Measurements from ENCODE around the gene DUSP15. TPM values are rescaled to one million over a fixed set of nuclear protein-coding genes. Genes with fewer than 3 reads are reported as not detected.

The DUSP15 gene
- total RNA-seq, 4 donors from 2014 or later, result 1.6 to 45.6 (median 8.8) TPM; not detected in 1

DNA sequence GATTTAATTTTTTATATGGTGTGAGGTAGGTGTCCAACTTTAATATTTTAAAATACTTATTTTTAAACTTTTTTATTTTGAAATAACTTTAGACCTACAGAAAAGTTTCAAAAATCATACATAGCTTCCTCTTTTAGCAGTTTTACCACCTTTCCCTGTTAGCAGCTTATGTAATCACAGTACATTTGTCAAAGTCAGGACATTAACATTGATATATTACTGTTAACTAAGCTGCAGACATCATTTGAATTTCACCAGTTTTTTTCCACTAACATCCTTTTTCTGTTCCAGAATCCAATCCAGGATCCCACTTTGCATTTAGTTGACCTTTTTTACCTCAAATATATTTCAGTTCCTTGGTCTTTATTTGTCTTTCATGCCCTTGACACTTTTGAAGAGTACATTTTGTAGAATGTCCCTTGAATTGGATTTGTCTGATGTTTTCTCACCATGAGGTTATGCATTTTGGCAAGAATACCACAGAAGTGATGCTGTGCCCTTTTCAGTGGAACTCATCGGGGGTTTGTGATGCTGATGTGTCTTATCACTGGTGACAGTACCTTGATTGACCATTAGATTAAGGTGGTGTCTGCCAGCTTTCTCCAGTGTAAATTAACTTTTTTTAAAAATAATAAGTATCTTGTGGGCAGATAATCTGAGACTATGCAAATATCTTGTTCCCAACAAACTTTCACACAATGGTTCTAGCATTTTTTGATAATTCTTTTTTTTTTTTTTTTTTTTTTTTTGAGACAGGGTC lies 33.5 kb upstream of the DUSP15 start:
- Histone ChIP-seq H3K4me1 (no peaks in the 10 kb centered on the region), H3K36me3 (no peaks in the 10 kb centered on the region), H3K9me3 (no peaks in the 10 kb centered on the region), H3K4me3 (no peak overlapping the region), H3K27ac (no peak overlapping the region), H3K27me3 (no peaks in the 10 kb centered on the region)
- intact Hi-C loops (cut with DNase I; ENCODE audit: low total_unique reads), result no loop called here
- TF ChIP-seq POLR2A (IDR thresholded peaks at IDR 0.05), result no peak
- TF ChIP-seq, protein P1, sequence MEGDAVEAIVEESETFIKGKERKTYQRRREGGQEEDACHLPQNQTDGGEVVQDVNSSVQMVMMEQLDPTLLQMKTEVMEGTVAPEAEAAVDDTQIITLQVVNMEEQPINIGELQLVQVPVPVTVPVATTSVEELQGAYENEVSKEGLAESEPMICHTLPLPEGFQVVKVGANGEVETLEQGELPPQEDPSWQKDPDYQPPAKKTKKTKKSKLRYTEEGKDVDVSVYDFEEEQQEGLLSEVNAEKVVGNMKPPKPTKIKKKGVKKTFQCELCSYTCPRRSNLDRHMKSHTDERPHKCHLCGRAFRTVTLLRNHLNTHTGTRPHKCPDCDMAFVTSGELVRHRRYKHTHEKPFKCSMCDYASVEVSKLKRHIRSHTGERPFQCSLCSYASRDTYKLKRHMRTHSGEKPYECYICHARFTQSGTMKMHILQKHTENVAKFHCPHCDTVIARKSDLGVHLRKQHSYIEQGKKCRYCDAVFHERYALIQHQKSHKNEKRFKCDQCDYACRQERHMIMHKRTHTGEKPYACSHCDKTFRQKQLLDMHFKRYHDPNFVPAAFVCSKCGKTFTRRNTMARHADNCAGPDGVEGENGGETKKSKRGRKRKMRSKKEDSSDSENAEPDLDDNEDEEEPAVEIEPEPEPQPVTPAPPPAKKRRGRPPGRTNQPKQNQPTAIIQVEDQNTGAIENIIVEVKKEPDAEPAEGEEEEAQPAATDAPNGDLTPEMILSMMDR (IDR thresholded peaks at IDR 0.05), result no peak
- no peak for DNase-seq

DNA sequence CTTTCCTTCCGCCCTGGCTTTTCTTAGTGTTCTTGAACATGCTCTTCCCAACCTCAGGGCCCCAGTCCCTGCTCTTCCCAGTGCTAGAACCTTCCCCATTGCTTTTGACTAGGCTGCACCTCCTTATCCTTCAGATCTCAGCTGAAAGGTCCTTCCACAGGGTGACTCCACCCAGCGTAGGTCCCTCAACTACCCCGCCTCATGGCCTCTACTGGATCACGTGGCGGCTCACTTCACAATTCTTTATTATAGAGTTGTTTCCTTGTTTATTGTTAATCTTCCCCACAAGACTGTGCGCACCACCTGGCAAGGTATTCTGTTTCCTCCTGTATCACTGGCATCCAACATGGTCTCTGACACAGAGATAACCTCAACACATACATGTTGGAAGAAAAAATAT lies 31.3 kb upstream of the DUSP15 start:
- Histone ChIP-seq H3K4me1 (no peaks in the 10 kb centered on the region), H3K4me3 (no peak overlapping the region), H3K36me3 (no peaks in the 10 kb centered on the region), H3K27ac (no peak overlapping the region), H3K9me3 (no peaks in the 10 kb centered on the region), H3K27me3 (no peaks in the 10 kb centered on the region)
- intact Hi-C loops (cut with DNase I; ENCODE audit: low total_unique reads), result no loop called here
- DNase-seq, result no peak
- TF ChIP-seq POLR2A (IDR thresholded peaks at IDR 0.05), result no peak
- TF ChIP-seq, protein P1 (IDR thresholded peaks at IDR 0.05), result no peak

DNA sequence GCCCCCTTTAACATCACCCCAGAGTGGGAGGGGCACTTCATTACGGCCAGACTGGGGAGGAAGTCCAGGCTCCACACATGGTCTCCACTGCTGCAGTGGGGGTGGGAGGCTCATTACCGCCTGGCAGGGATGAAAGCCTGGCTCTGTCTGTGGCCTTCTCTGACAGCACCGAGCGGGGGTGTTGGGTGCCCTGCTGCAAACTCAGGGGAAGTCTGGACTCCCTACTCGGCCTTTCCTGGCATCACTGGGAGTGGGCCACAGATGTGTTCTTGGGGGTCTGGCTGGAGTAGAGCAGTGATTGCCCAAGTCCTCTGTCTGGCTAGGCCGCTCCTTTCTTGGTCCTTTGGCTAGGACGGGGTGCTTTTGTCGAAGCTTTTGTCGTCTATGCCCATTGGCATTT lies 27.2 kb upstream of the DUSP15 start:
- TF ChIP-seq, protein P1 (IDR thresholded peaks at IDR 0.05), result no peak
- TF ChIP-seq POLR2A (IDR thresholded peaks at IDR 0.05), result no peak
- intact Hi-C loops (cut with DNase I; ENCODE audit: low total_unique reads), result no loop called here
- no peaks in the 10 kb centered on the region for H3K36me3 ChIP-seq
- DNase-seq, result no peak
- no peak overlapping the region for H3K4me3 ChIP-seq
- H3K4me1 ChIP-seq, result no peaks in the 10 kb centered on the region
- no peak overlapping the region for H3K27ac ChIP-seq
- H3K27me3 ChIP-seq, result no peaks in the 10 kb centered on the region
- H3K9me3 ChIP-seq, result no peaks in the 10 kb centered on the region

DNA sequence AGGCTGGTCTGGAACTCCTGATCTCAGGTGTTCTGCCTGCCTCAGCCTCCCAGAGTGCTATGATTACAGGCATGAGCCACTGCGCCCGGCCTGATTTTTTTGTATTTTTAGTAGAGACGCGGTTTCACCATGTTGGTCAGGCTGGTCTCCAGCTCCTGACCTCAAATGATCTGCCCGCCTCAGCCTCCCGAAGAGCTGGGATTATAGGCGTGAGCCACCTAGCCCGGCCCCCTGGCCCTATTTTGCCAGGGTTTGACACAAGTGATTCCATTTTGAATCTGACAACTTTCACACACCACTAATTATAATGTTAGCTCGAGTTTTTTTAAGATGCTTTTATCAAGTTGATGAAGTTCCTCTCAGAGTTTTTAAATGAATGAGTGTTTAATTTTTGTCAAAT lies 25.7 kb upstream of the DUSP15 start:
- Histone ChIP-seq H3K4me3 (no peak overlapping the region), H3K27ac (peak overlapping the region; percentile 43 to 77), H3K27me3 (no peaks in the 10 kb centered on the region), H3K36me3 (no peaks in the 10 kb centered on the region), H3K4me1 (no peaks in the 10 kb centered on the region), H3K9me3 (no peaks in the 10 kb centered on the region)
- intact Hi-C loops (cut with DNase I; ENCODE audit: low total_unique reads), result no loop called here
- no peak for DNase-seq
- TF ChIP-seq POLR2A (IDR thresholded peaks at IDR 0.05), result no peak
- TF ChIP-seq, protein P1 (IDR thresholded peaks at IDR 0.05), result no peak

DNA sequence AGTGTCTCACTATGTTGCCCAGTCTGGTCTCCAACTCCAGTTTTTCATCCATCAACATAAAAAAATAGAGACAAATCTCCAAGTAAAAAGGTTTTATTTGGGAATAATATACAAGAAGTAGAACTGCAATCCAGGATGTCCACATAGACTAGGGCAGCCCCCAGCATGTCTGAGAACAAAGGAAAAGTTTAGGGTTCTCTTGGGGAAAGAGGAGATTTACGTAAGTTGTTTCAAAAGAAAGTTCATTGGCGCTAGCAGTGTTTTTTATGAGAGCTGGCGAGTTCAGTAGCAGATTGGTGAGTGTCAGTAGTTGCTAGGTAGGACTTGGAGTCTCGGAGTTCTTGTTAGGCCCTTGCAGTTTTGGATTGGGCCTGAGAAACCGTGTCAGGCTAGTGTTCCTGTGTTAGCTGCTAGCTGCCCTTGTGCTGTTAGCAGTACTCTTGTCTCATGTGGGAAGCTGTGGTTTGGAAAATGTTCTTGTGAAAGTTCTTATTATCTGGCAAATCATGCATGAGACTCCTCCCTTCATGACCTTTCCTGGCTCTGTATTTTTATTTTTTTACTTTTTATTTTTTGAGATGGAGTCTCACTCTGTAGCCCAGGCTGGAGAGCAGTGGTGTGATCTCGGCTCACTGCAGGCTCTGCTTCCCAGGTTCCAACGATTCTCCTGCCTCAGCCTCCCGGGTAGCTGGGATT lies 24.8 kb upstream of the DUSP15 start:
- Histone ChIP-seq H3K27ac (peak overlapping the region; percentile 45 to 77), H3K4me1 (no peaks in the 10 kb centered on the region), H3K36me3 (no peaks in the 10 kb centered on the region), H3K4me3 (no peak overlapping the region), H3K27me3 (no peaks in the 10 kb centered on the region), H3K9me3 (no peaks in the 10 kb centered on the region)
- DNase-seq, result peak; percentile 49 to 82
- intact Hi-C loops (cut with DNase I; ENCODE audit: low total_unique reads), result no loop called here
- TF ChIP-seq, protein P1 (IDR thresholded peaks at IDR 0.05), result no peak
- peak in 1 of 2 donors; percentile 45 for TF ChIP-seq POLR2A (IDR thresholded peaks at IDR 0.05)
